ENCODE measurements around the gene ACP5.
A peak's percentile ranks its signal among the peaks of the same experiment; 100 is the strongest.

Gene ACP5

GRCh38 chr19:11612816-11613511 is 35.5 kb upstream of the ACP5 start:
- in situ Hi-C loops (cut with MboI; ENCODE audit: low pct_unique_long_range_greater_than_20kb, low sequenced_read_pairs, unreplicated experiment), result no loop called here
- DNase-seq (ENCODE audit: low spot score), result no peak
- TF ChIP-seq CTCF (IDR thresholded peaks at IDR 0.05; ENCODE audit: extremely low read depth, insufficient read depth, missing control alignments), result no peak

GRCh38 chr19:11611730-11612129 is 34.3 kb upstream of the ACP5 start:
- DNase-seq (ENCODE audit: low spot score), result no peak

GRCh38 chr19:11606484-11606883 is 29.0 kb upstream of the ACP5 start:
- in situ Hi-C loops (cut with MboI; ENCODE audit: low pct_unique_long_range_greater_than_20kb, low sequenced_read_pairs, unreplicated experiment), result no loop called here
- no peak for DNase-seq (ENCODE audit: low spot score)
- TF ChIP-seq CTCF (IDR thresholded peaks at IDR 0.05; ENCODE audit: extremely low read depth, insufficient read depth, missing control alignments), result no peak

More at GRCh38 chr19:11611730-11612129, 34.3 kb upstream of the ACP5 start:
- in situ Hi-C loops (cut with MboI; ENCODE audit: low pct_unique_long_range_greater_than_20kb, low sequenced_read_pairs, unreplicated experiment), result no loop called here
- TF ChIP-seq CTCF (IDR thresholded peaks at IDR 0.05; ENCODE audit: extremely low read depth, insufficient read depth, missing control alignments), result no peak

GRCh38 chr19:11599704-11600103 is 22.3 kb upstream of the ACP5 start:
- in situ Hi-C loops (cut with MboI; ENCODE audit: low pct_unique_long_range_greater_than_20kb, low sequenced_read_pairs, unreplicated experiment), result loop anchor here (10.0 kb wide), 1 partner anchor 105 kb away; no protein-coding TSS in a partner anchor
- DNase-seq (ENCODE audit: low spot score), result peak; percentile 48

GRCh38 chr19:11598746-11599145 is 21.3 kb upstream of the ACP5 start:
- in situ Hi-C loops (cut with MboI; ENCODE audit: low pct_unique_long_range_greater_than_20kb, low sequenced_read_pairs, unreplicated experiment), result loop anchor here (10.0 kb wide), 1 partner anchor 104 kb away; no protein-coding TSS in a partner anchor
- no peak for TF ChIP-seq CTCF (IDR thresholded peaks at IDR 0.05; ENCODE audit: extremely low read depth, insufficient read depth, missing control alignments)
- DNase-seq (ENCODE audit: low spot score), result no peak

- in situ Hi-C loops (cut with MboI; ENCODE audit: low pct_unique_long_range_greater_than_20kb, low sequenced_read_pairs, unreplicated experiment), result loop anchor here (10.0 kb wide), 1 partner anchor 103 kb away; no protein-coding TSS in a partner anchor
- no peak for DNase-seq (ENCODE audit: low spot score)
- TF ChIP-seq CTCF (IDR thresholded peaks at IDR 0.05; ENCODE audit: extremely low read depth, insufficient read depth, missing control alignments), result no peak
Observed at GRCh38 chr19:11598103-11598483, 20.6 kb upstream of the ACP5 start.
